ENCODE measurements around the gene ST3GAL2. TPM values are rescaled to one million over a fixed set of nuclear protein-coding genes. Genes with fewer than 3 reads are reported as not detected.
"Not testable (repeated sequence)": the region's sequence is repeated elsewhere in the genome, so short reads cannot be mapped to it uniquely, and the experiment has no call there.

Gene ST3GAL2
- total RNA-seq, 2 donors from 2014 or later = 14.5 to 18.6 TPM

- no peaks in the 10 kb centered on the region for H3K36me3 Mint-ChIP-seq (ENCODE audit: low read depth)
- peak; percentile 16 for ATAC-seq (replicated peaks)
- H3K27me3 Mint-ChIP-seq = no peaks in the 10 kb centered on the region
- H3K27ac Mint-ChIP-seq = peak overlapping the region; percentile 37
- no peaks in the 10 kb centered on the region for H3K9me3 Mint-ChIP-seq
- peaks cover 9% of the 10 kb centered on the region for H3K4me1 Mint-ChIP-seq
- no peak overlapping the region for H3K4me3 Mint-ChIP-seq
Observed at GRCh38 chr16:70419384-70420327, 19.2 kb downstream of the ST3GAL2 start.

- peak overlapping the region; percentile 61 for H3K27ac Mint-ChIP-seq
- H3K9me3 Mint-ChIP-seq = no peaks in the 10 kb centered on the region
- H3K4me1 Mint-ChIP-seq = peaks cover 9% of the 10 kb centered on the region
- H3K4me3 Mint-ChIP-seq = peak overlapping the region; percentile 47
- peak; percentile 12 for ATAC-seq (replicated peaks)
- H3K27me3 Mint-ChIP-seq = no peaks in the 10 kb centered on the region
- no peaks in the 10 kb centered on the region for H3K36me3 Mint-ChIP-seq (ENCODE audit: low read depth)
Observed at GRCh38 chr16:70418993-70419318, 19.9 kb downstream of the ST3GAL2 start.

GRCh38 chr16:70418274-70418992, 20.5 kb downstream of the ST3GAL2 start:
- ATAC-seq (replicated peaks) = peak; percentile 21
- H3K27ac Mint-ChIP-seq = peak overlapping the region; percentile 61
- no peaks in the 10 kb centered on the region for H3K36me3 Mint-ChIP-seq (ENCODE audit: low read depth)
- H3K27me3 Mint-ChIP-seq = no peaks in the 10 kb centered on the region
- peak overlapping the region; percentile 47 for H3K4me3 Mint-ChIP-seq
- peaks cover 9% of the 10 kb centered on the region for H3K4me1 Mint-ChIP-seq
- no peaks in the 10 kb centered on the region for H3K9me3 Mint-ChIP-seq

GRCh38 chr16:70417661-70418060, 21.2 kb downstream of the ST3GAL2 start:
- Mint-ChIP-seq H3K9me3 (no peaks in the 10 kb centered on the region), H3K27ac (peak overlapping the region; percentile 28), H3K4me3 (no peak overlapping the region), H3K36me3 (ENCODE audit: low read depth) (no peaks in the 10 kb centered on the region), H3K27me3 (no peaks in the 10 kb centered on the region), H3K4me1 (peaks cover 9% of the 10 kb centered on the region)
- ATAC-seq (replicated peaks) = no peak

- no peaks in the 10 kb centered on the region for H3K27me3 Mint-ChIP-seq
Observed at GRCh38 chr16:70416748-70417616, 21.9 kb downstream of the ST3GAL2 start.

GRCh38 chr16:70413572-70413971, 25.3 kb downstream of the ST3GAL2 start:
- H3K4me1 Mint-ChIP-seq; H3K27ac Mint-ChIP-seq; H3K27me3 Mint-ChIP-seq; H3K9me3 Mint-ChIP-seq; ATAC-seq (replicated peaks); H3K4me3 Mint-ChIP-seq: not testable (repeated sequence)
- H3K36me3 Mint-ChIP-seq (ENCODE audit: low read depth) = peaks cover 16% of the 10 kb centered on the region

More at GRCh38 chr16:70416748-70417616, 21.9 kb downstream of the ST3GAL2 start:
- no peak overlapping the region for H3K4me3 Mint-ChIP-seq
- H3K4me1 Mint-ChIP-seq = peaks cover 8% of the 10 kb centered on the region
- peak overlapping the region; percentile 28 for H3K27ac Mint-ChIP-seq
- H3K9me3 Mint-ChIP-seq = no peaks in the 10 kb centered on the region
- ATAC-seq (replicated peaks) = no peak
- H3K36me3 Mint-ChIP-seq (ENCODE audit: low read depth) = peaks cover 4% of the 10 kb centered on the region

GRCh38 chr16:70412385-70412784, 26.5 kb downstream of the ST3GAL2 start:
- no peaks in the 10 kb centered on the region for H3K27me3 Mint-ChIP-seq

GRCh38 chr16:70410734-70411133, 28.2 kb downstream of the ST3GAL2 start:
- H3K27ac Mint-ChIP-seq = no peak overlapping the region
- H3K36me3 Mint-ChIP-seq (ENCODE audit: low read depth) = peaks cover 16% of the 10 kb centered on the region
- H3K9me3 Mint-ChIP-seq = no peaks in the 10 kb centered on the region
- H3K4me1 Mint-ChIP-seq = no peaks in the 10 kb centered on the region
- H3K27me3 Mint-ChIP-seq = no peaks in the 10 kb centered on the region
- ATAC-seq (replicated peaks) = no peak
- no peak overlapping the region for H3K4me3 Mint-ChIP-seq

More at GRCh38 chr16:70412385-70412784, 26.5 kb downstream of the ST3GAL2 start:
- Mint-ChIP-seq H3K27ac (no peak overlapping the region), H3K4me1 (no peaks in the 10 kb centered on the region), H3K36me3 (ENCODE audit: low read depth) (peaks cover 16% of the 10 kb centered on the region), H3K4me3 (no peak overlapping the region), H3K9me3 (no peaks in the 10 kb centered on the region)
- ATAC-seq (replicated peaks) = no peak

- Mint-ChIP-seq H3K36me3 (ENCODE audit: low read depth) (peaks cover 22% of the 10 kb centered on the region), H3K27me3 (no peaks in the 10 kb centered on the region), H3K27ac (no peak overlapping the region), H3K9me3 (no peaks in the 10 kb centered on the region), H3K4me3 (no peak overlapping the region), H3K4me1 (peaks cover 16% of the 10 kb centered on the region)
- ATAC-seq (replicated peaks) = no peak
Observed at GRCh38 chr16:70407811-70408274, 31.1 kb downstream of the ST3GAL2 start.

GRCh38 chr16:70406104-70406503, 32.8 kb downstream of the ST3GAL2 start:
- not testable (repeated sequence) for ATAC-seq (replicated peaks); H3K9me3 Mint-ChIP-seq; H3K27me3 Mint-ChIP-seq; H3K4me3 Mint-ChIP-seq; H3K27ac Mint-ChIP-seq
- Mint-ChIP-seq H3K4me1 (peaks cover 20% of the 10 kb centered on the region), H3K36me3 (ENCODE audit: low read depth) (peaks cover 10% of the 10 kb centered on the region)

- H3K4me3 Mint-ChIP-seq = peak overlapping the region; percentile 77
Observed at GRCh38 chr16:70402916-70403659, 35.8 kb downstream of the ST3GAL2 start.

GRCh38 chr16:70399951-70400350, 38.9 kb downstream of the ST3GAL2 start:
- Mint-ChIP-seq H3K27me3 (no peaks in the 10 kb centered on the region), H3K36me3 (ENCODE audit: low read depth) (peaks cover 6% of the 10 kb centered on the region), H3K9me3 (no peaks in the 10 kb centered on the region), H3K4me3 (no peak overlapping the region), H3K27ac (peak overlapping the region; percentile 48), H3K4me1 (peaks cover 17% of the 10 kb centered on the region)
- no peak for ATAC-seq (replicated peaks)

More at GRCh38 chr16:70402916-70403659, 35.8 kb downstream of the ST3GAL2 start:
- Mint-ChIP-seq H3K36me3 (ENCODE audit: low read depth) (peaks cover 6% of the 10 kb centered on the region), H3K27ac (no peak overlapping the region), H3K9me3 (no peaks in the 10 kb centered on the region), H3K4me1 (peaks cover 20% of the 10 kb centered on the region), H3K27me3 (no peaks in the 10 kb centered on the region)
- no peak for ATAC-seq (replicated peaks)

- Mint-ChIP-seq H3K27ac (peak overlapping the region; percentile 48), H3K27me3 (no peaks in the 10 kb centered on the region), H3K36me3 (ENCODE audit: low read depth) (peaks cover 4% of the 10 kb centered on the region), H3K4me3 (no peak overlapping the region), H3K4me1 (peaks cover 11% of the 10 kb centered on the region), H3K9me3 (no peaks in the 10 kb centered on the region)
- ATAC-seq (replicated peaks) = no peak
Observed at GRCh38 chr16:70399381-70399780, 39.5 kb downstream of the ST3GAL2 start.
